T-helper 17 cell (primary cell): ENCODE measurements around the gene EPB41L2. TPM values are rescaled to one million over a fixed set of nuclear protein-coding genes. Genes with fewer than 3 reads are reported as not detected.
"Not testable (repeated sequence)": the region's sequence is repeated elsewhere in the genome, so short reads cannot be mapped to it uniquely, and the experiment has no call there.

Experiments
- ATAC-seq: fragments of 150-1000 bp; cut with Tn5 transposase; 2 replicates; pipeline ENCODE4 v1.10.0; 2021; ENCODE audit warnings: mild to moderate bottlenecking, moderate library complexity
- DNase-seq, 3 donors: peaks; one replicate each; pipeline versions ENCODE4 v3.0.0 to v3.0.0-alpha.2; 2020 to 2021
- H3K9me3 ChIP-seq: one replicate; pipeline ENCODE4 v1.7.0; 2013; ENCODE audit warnings: low read length, mild to moderate bottlenecking; ENCODE audit not compliant: control insufficient read depth, poor library complexity, severe bottlenecking
- H3K27ac Mint-ChIP-seq: one replicate; pipeline ENCODE4 v1.8.0; 2022; ENCODE audit warnings: mild to moderate bottlenecking, moderate library complexity, mixed read lengths
- H3K27me3 Mint-ChIP-seq: one replicate; pipeline ENCODE4 v1.8.0; 2022; ENCODE audit warnings: mixed read lengths
- H3K36me3 Mint-ChIP-seq: one replicate; pipeline ENCODE4 v1.8.0; 2022; ENCODE audit warnings: low read depth, mixed read lengths
- H3K4me1 Mint-ChIP-seq: one replicate; pipeline ENCODE4 v1.8.0; 2022; ENCODE audit warnings: mild to moderate bottlenecking, mixed read lengths
- H3K4me3 Mint-ChIP-seq: one replicate; pipeline ENCODE4 v1.8.0; 2022; ENCODE audit warnings: mild to moderate bottlenecking, moderate library complexity, mixed read lengths
- total RNA-seq, 4 donors: library from RNA in 2 of 4; stranded (reverse) in 2 of 4; gene quantifications; one replicate each; pipeline ENCODE4 v1.2.3 and lab custom pipeline; 2022 to 2026

Gene EPB41L2
- total RNA-seq, 2 donors from 2014 or later: 14.0 to 20.5 TPM

DNA sequence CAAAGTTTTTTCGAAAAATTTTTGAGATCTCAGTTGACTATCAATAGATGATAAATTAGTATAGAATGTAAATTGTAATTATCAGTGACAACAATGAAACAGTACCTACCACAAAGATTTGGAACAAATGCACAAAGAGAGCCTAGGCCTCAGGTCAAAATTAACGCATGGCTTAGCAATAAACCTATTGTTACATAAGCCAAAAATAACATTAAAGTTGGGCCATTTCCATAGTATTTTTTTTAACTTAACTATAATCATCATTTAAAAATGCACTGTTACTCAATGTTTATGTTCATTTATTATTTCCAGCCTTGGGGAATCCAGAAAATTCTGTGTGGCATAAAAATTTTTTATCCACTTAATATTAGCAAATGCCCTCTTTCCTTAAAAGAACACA lies 117.0 kb downstream of the EPB41L2 start:
- no peaks in the 10 kb centered on the region for H3K9me3 ChIP-seq
- no peak for DNase-seq
- peaks cover 2% of the 10 kb centered on the region for H3K4me1 Mint-ChIP-seq
- ATAC-seq: no peak
- peaks cover 2% of the 10 kb centered on the region for H3K36me3 Mint-ChIP-seq
- H3K27me3 Mint-ChIP-seq: no peaks in the 10 kb centered on the region
- H3K4me3 Mint-ChIP-seq: no peak overlapping the region
- no peak overlapping the region for H3K27ac Mint-ChIP-seq

DNA sequence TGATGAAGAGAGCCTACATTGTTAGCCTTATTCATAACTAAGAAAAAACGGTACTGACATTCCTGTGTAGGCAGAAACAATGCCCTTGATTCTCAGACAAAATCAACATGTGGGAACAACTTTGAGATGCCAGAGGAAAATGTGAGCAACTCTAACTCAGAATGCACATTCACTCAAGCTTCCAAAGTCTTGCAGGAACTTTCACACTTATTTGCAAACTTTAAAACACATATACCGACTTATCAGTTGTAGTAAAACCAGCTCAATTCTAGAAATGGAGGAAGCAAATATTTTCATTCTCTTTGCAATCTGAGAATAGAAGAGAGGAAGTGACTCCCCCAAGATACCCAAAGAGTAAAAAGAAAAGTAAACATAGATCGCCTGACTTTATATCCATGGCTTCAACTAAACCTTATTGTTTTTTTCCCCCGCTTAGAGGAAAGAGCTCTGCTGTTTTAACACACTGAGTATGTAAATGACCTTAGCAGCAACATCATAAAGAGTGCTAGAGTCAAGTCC lies 117.6 kb downstream of the EPB41L2 start:
- no peak overlapping the region for H3K27ac Mint-ChIP-seq
- H3K4me1 Mint-ChIP-seq: peaks cover 2% of the 10 kb centered on the region
- no peaks in the 10 kb centered on the region for H3K27me3 Mint-ChIP-seq
- H3K9me3 ChIP-seq: no peaks in the 10 kb centered on the region
- no peak overlapping the region for H3K4me3 Mint-ChIP-seq
- DNase-seq (no peak), ATAC-seq (no peak)
- peaks cover 2% of the 10 kb centered on the region for H3K36me3 Mint-ChIP-seq

DNA sequence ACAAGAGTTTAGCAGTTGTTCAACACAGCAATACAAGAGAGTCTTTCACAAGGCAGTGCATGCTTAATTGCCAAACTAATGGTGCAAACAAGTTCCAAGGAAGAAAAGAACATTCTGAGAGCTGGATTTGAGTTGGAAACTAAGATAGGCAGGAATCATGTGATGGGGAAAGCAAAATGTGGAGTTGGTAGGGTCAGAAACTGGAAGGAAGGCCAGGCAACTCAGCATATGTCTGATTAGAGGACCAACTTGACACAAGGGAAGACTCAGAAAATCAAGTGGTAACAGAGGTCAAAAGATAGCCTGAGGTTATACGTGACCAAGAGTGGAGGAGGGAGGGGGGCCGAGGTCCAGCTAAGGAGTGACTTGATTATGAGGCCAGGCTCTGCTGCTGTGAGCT lies 118.6 kb downstream of the EPB41L2 start:
- DNase-seq (no peak), ATAC-seq (no peak)
- H3K9me3 ChIP-seq: no peaks in the 10 kb centered on the region
- no peaks in the 10 kb centered on the region for H3K36me3 Mint-ChIP-seq
- H3K27me3 Mint-ChIP-seq: no peaks in the 10 kb centered on the region
- H3K4me3 Mint-ChIP-seq: no peak overlapping the region
- no peak overlapping the region for H3K27ac Mint-ChIP-seq
- H3K4me1 Mint-ChIP-seq: no peaks in the 10 kb centered on the region

DNA sequence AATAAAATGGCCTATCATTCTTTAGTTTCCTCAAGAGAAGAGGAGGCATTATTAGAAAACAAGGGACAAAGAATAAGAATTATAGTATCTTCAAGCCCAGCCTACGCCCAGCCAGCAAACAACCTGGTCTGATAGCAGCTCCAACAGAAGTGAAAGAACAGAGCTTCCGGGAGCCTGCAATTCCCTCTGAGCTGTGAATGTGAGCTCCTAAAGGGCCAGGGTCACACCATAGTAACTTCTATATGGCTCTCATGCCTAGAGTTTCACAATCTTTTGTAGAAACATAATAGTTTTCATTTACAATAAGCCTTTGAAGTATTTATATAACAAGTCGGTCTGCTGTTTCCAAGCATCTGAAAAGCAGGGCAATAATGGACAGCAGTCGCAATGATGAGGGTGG lies 119.3 kb downstream of the EPB41L2 start:
- no peaks in the 10 kb centered on the region for H3K27me3 Mint-ChIP-seq
- no peak overlapping the region for H3K27ac Mint-ChIP-seq
- no peak overlapping the region for H3K4me3 Mint-ChIP-seq
- no peaks in the 10 kb centered on the region for H3K36me3 Mint-ChIP-seq
- ATAC-seq (no peak), DNase-seq (no peak)
- no peaks in the 10 kb centered on the region for H3K4me1 Mint-ChIP-seq
- H3K9me3 ChIP-seq: no peaks in the 10 kb centered on the region

DNA sequence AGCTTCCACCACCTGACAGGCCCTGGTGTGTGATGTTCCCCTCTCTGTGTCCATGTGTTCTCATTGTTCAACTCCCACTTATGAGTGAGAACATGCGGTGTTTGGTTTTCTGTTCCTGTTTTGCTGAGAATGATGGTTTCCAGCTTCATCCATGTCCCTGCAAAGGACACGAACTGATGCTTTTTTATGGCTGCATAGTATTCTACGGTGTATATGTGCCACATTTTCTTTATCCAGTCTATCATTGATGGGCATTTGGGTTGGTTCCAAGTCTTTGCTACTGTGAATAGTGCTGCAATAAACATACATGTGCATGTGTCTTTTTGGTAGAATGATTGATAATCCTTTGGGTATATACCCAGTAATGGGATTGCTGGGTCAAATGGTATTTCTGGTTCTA lies 120.3 kb downstream of the EPB41L2 start:
- ATAC-seq, H3K4me3 Mint-ChIP-seq, H3K27me3 Mint-ChIP-seq, H3K9me3 ChIP-seq, H3K36me3 Mint-ChIP-seq, DNase-seq, H3K4me1 Mint-ChIP-seq, H3K27ac Mint-ChIP-seq: not testable (repeated sequence)

DNA sequence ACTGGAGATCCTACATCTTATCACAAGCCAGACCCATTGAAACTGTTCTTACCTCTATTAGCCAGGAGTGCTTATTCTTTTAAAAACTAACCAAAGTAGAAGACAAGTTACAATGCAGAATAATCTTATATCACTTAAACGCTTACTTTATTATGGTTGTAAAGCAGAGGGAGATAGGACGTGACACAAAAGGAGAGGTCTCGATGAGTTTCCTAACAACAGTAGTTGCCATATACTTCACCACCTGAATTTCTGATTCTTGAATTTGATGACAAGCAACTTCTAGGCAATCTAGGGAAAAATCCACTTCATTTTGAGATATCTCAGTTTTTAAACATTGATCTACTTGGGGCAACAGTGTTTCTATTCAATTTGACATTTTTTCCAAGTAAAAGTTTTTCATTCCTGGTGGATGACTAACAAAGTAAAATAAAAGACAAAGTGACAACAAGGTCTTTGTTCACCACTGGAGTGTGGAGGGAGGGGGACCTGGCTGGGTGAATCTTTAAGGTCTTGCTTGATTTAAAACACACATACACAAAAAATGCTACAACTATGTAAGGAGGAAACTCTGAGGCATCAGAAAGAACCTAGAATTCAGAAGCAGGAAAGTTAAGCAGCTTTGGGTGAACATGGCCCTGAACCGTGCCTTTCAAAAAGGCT lies 125.0 kb downstream of the EPB41L2 start:
- no peaks in the 10 kb centered on the region for H3K9me3 ChIP-seq

DNA sequence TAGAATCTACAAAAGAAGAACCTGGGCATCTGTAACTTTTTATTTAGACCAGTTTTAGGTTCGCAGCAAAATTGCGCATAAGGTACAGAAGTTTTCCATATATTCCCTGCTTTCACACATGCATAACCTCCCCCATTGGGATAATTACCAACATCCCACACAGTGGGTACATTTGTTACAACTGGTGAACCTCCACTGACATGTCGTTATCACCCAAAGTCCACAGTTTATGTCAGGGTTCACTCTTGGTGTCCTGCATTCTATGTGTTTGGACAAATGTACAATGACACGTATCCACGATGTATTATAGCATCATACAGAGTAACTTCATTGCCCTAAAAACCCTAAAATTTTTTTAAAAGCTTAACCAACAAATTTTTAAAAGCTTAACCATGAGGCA lies 126.1 kb downstream of the EPB41L2 start:
- Mint-ChIP-seq H3K27ac (no peak overlapping the region), H3K4me1 (no peaks in the 10 kb centered on the region), H3K27me3 (no peaks in the 10 kb centered on the region), H3K36me3 (no peaks in the 10 kb centered on the region), H3K4me3 (no peak overlapping the region)
- ATAC-seq (no peak), DNase-seq (no peak)
- H3K9me3 ChIP-seq: no peaks in the 10 kb centered on the region

More for the DNA sequence above, 125.0 kb downstream of the EPB41L2 start:
- no peak for ATAC-seq
- no peak overlapping the region for H3K4me3 Mint-ChIP-seq
- H3K36me3 Mint-ChIP-seq: no peaks in the 10 kb centered on the region
- H3K4me1 Mint-ChIP-seq: no peaks in the 10 kb centered on the region
- no peak overlapping the region for H3K27ac Mint-ChIP-seq
- no peak for DNase-seq
- no peaks in the 10 kb centered on the region for H3K27me3 Mint-ChIP-seq

DNA sequence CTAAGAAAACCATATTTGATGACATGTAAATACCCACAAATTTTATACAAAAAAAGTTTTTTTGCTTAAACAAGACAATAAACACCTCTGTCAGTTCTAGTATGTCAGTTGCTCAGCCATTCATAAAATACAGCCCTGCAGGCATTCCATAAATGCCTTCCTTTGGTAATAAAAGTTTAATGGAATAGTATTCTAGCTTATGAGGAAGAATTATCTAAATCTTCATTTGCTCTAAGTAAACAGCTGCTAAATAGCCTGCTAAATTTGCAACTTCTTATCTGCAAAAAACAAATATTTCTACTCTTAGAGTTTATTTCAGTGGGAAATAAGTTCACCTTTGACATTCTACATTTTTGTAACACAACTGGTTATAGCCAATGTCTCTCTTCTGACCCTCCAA lies 127.1 kb downstream of the EPB41L2 start:
- no peak overlapping the region for H3K27ac Mint-ChIP-seq
- no peak for DNase-seq
- no peak overlapping the region for H3K4me3 Mint-ChIP-seq
- no peaks in the 10 kb centered on the region for H3K9me3 ChIP-seq
- H3K4me1 Mint-ChIP-seq: no peaks in the 10 kb centered on the region
- H3K27me3 Mint-ChIP-seq: no peaks in the 10 kb centered on the region
- no peak for ATAC-seq
- no peaks in the 10 kb centered on the region for H3K36me3 Mint-ChIP-seq

DNA sequence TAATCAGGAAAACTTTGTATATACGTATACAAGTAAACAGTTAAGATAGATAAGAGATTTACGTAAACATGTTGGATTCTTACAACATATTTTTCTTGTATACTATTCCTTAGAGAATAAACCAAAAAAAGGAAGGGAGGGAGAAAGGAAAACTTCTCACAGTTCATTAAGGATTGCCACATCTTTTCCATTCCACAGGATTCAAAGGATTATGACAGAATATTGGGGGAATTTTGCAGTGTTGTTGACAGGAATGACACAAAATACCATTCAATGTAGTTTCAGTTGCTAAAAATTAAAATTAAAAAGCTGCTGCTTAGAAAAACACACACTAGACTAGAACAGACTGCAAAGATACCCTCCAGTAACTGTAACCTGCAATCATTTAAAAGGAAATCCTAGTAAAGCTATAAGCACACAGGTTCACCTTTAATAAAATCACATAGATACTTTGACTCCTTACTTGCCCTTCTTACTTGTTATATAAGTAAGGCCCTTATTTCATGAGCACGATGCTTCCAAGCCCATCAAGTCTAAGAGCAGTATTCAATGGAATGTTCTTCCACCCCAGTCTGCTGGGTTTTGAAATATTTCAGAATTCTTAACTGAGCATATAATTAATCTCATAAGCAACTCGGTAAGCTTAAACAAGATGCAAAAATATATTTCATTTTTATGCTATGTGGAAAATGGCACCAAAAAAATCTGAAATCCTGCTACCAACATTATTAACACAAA lies 128.0 kb downstream of the EPB41L2 start:
- H3K36me3 Mint-ChIP-seq: no peaks in the 10 kb centered on the region
- no peak overlapping the region for H3K27ac Mint-ChIP-seq
- H3K9me3 ChIP-seq: no peaks in the 10 kb centered on the region
- H3K4me3 Mint-ChIP-seq: no peak overlapping the region
- H3K27me3 Mint-ChIP-seq: no peaks in the 10 kb centered on the region
- no peak for ATAC-seq
- H3K4me1 Mint-ChIP-seq: no peaks in the 10 kb centered on the region
- no peak for DNase-seq

DNA sequence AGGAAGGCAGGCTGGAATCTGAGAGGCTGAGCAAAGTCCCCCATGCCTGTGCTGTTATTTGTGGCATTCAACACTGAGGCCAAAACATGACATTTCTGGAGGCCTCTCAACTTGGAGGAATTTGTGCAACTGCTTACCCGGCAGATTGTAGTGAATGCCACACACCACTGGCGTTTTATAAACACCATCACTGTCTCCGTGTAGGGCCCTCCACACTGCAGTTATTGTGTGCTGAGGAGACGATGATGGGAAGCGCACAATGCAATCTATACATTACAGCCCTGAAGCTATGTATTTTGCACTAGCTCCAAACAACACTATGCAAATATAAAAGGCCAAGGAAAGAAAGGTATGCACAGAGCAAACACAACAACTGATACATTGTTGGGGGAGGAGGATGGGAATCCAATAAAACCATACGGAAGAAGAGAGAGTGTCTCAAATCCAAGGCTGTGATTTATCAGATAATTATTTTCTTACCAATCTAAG lies 129.3 kb downstream of the EPB41L2 start:
- ATAC-seq (no peak), DNase-seq (no peak)
- H3K9me3 ChIP-seq: no peaks in the 10 kb centered on the region
- no peak overlapping the region for H3K27ac Mint-ChIP-seq
- no peaks in the 10 kb centered on the region for H3K36me3 Mint-ChIP-seq
- H3K4me3 Mint-ChIP-seq: no peak overlapping the region
- no peaks in the 10 kb centered on the region for H3K4me1 Mint-ChIP-seq
- H3K27me3 Mint-ChIP-seq: no peaks in the 10 kb centered on the region

DNA sequence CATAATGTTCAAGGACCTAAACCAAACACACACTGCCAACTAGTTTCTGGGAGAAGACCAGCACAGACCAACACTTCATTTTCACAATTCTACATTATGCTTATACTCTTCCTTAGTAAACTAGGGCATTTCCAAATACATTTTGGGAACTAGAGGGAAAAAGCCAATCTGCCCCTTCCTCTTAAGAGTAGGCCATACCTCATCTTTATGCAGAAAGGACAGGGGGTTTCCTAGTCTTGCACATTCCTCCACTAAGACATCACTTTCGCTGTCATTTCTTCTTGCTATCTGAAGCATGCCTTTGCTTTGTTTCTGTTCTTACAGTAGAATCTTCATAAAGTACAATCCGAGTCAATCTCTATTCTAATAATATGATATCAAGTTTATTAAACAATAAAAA lies 130.1 kb downstream of the EPB41L2 start:
- H3K27me3 Mint-ChIP-seq: no peaks in the 10 kb centered on the region
- no peaks in the 10 kb centered on the region for H3K9me3 ChIP-seq
- H3K4me3 Mint-ChIP-seq: no peak overlapping the region
- H3K4me1 Mint-ChIP-seq: no peaks in the 10 kb centered on the region
- H3K36me3 Mint-ChIP-seq: no peaks in the 10 kb centered on the region
- DNase-seq: no peak
- no peak for ATAC-seq
- H3K27ac Mint-ChIP-seq: no peak overlapping the region

DNA sequence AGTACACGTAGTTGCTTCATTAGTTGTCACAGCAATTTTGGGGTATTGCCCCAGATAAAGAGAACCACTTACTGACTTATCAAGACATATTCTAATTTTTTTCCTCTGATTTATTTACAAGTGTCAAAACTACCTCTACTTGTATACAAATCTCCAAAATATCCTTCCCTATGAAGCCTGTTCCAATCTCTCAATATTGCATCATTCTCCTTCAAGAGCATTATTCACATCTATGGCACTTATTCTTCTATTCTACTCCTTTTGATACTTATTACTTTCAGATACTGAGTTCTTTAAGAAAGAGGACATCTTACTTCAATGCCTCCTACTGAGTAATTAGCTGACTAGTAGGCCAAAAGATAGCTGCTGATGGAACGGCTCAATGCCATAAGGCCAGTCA lies 130.6 kb downstream of the EPB41L2 start:
- no peak for ATAC-seq
- Mint-ChIP-seq H3K27ac (no peak overlapping the region), H3K27me3 (no peaks in the 10 kb centered on the region), H3K36me3 (no peaks in the 10 kb centered on the region), H3K4me1 (no peaks in the 10 kb centered on the region), H3K4me3 (no peak overlapping the region)
- H3K9me3 ChIP-seq: no peaks in the 10 kb centered on the region
- DNase-seq: no peak

DNA sequence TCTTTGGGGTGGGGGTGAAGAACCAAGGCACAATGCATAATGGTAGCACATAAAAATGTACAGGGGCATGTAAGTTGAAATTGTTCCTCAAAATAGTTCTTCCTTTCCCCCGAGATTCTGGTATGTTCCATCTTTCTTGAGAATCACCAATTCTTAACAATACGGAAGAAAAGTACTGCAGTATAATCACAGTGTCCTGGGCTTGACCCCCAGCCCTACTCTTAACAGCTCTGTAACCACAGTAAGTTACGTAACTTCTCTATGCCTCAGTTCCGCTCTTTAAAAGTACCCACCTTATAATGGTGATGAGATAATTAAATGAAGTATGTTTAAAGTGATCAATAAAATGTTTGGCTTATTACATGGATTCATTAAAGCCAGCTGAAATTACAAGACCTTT lies 131.4 kb downstream of the EPB41L2 start:
- ATAC-seq: no peak
- no peaks in the 10 kb centered on the region for H3K9me3 ChIP-seq
- Mint-ChIP-seq H3K27ac (no peak overlapping the region), H3K4me1 (no peaks in the 10 kb centered on the region), H3K27me3 (no peaks in the 10 kb centered on the region), H3K36me3 (no peaks in the 10 kb centered on the region), H3K4me3 (no peak overlapping the region)
- no peak for DNase-seq
